DOHH2 (cell line): ENCODE measurements around the gene FERMT1.

Experiments
- H3F3A ChIP-seq: fragments of 200-600 bp; sonication (generic), shearing (Covaris generic); 2 replicates; pipeline ENCODE4 v1.6.0; 2016; ENCODE audit warnings: antibody characterized with exemption, mild to moderate bottlenecking; ENCODE audit not compliant: control insufficient read depth, insufficient read depth
- H3K27ac ChIP-seq: fragments of 200-600 bp; sonication (generic); 2 replicates; pipeline ENCODE4 v1.5.1; 2014; ENCODE audit warnings: low read depth, mild to moderate bottlenecking, low read length, moderate library complexity
- H3K27me3 ChIP-seq: fragments of 200-600 bp; sonication (generic); 2 replicates; pipeline ENCODE4 v1.6.1; 2014; ENCODE audit warnings: mild to moderate bottlenecking, low read length, mixed read lengths; ENCODE audit not compliant: control insufficient read depth
- H3K36me3 ChIP-seq: fragments of 200-600 bp; sonication (generic); 2 replicates; pipeline ENCODE4 v1.6.1; 2014; ENCODE audit warnings: mild to moderate bottlenecking, low read length, moderate library complexity, mixed read lengths; ENCODE audit not compliant: control insufficient read depth
- H3K4me1 ChIP-seq: fragments of 200-600 bp; sonication (generic); 2 replicates; pipeline ENCODE4 v1.6.1; 2014; ENCODE audit warnings: mild to moderate bottlenecking, low read length, mixed read lengths; ENCODE audit not compliant: control insufficient read depth
- H3K4me2 ChIP-seq: fragments of 200-600 bp; sonication (generic); 2 replicates; pipeline ENCODE4 v1.6.0; 2014; ENCODE audit warnings: mild to moderate bottlenecking, low read length, moderate library complexity
- H3K4me3 ChIP-seq: fragments of 200-600 bp; sonication (generic); 2 replicates; pipeline ENCODE4 v1.5.1; 2014; ENCODE audit warnings: mild to moderate bottlenecking, low read length, mixed read lengths
- H3K79me2 ChIP-seq: fragments of 200-600 bp; sonication (generic); 2 replicates; pipeline ENCODE4 v1.6.1; 2014; ENCODE audit warnings: mild to moderate bottlenecking, low read length, mixed read lengths; ENCODE audit not compliant: control insufficient read depth
- H3K9me2 ChIP-seq: fragments of 200-600 bp; sonication (generic); replicated peaks from 2 replicates; pipeline ENCODE4 v1.6.1; 2014; ENCODE audit warnings: mild to moderate bottlenecking, low read length, mixed read lengths; ENCODE audit not compliant: control insufficient read depth
- H3K9me3 ChIP-seq: fragments of 200-600 bp; sonication (generic); 2 replicates; pipeline ENCODE4 v1.6.1; 2014; ENCODE audit warnings: antibody characterized with exemption, low read length, mixed read lengths; ENCODE audit not compliant: control insufficient read depth, insufficient read depth
- H4K20me1 ChIP-seq: fragments of 200-600 bp; sonication (generic); 2 replicates; pipeline ENCODE4 v1.6.0; 2014; ENCODE audit warnings: low read depth, mild to moderate bottlenecking, antibody characterized with exemption, low read length, moderate library complexity; ENCODE audit not compliant: control insufficient read depth, insufficient read depth
- CTCF ChIP-seq: fragments of 200-600 bp; sonication (generic); IDR thresholded peaks from one replicate; pipeline ENCODE4 v1.5.1; 2014; ENCODE audit warnings: antibody characterized with exemption, mild to moderate bottlenecking, low read depth, low read length; ENCODE audit not compliant: poor library complexity, severe bottlenecking
- EZH2phosphoT487 ChIP-seq: fragments of 200-600 bp; sonication (generic); IDR thresholded peaks from 2 replicates; pipeline ENCODE4 v1.6.1; 2017; ENCODE audit warnings: borderline replicate concordance, mild to moderate bottlenecking, antibody characterized with exemption, low read length, moderate library complexity, mixed read lengths

FERMT1 gene

DNA sequence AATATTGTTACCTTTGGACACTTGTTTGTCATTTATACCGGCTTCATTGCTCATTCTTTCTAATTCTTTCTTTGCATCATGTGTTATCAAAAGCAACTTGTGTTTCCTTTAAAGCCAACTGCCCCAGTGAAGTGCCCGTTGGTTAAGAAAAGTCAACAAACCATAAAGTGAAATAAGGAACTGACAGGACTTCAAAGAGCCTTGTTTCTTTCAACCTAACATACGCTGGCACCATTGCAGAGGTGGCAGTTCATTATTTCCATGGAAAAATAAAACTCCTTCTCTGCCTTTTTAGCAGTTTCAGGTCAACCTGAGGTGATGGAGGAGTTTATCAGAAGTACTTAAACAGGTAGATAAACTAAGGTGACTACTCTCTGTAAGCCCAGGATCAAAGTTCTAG is 28.8 kb downstream of the FERMT1 start:
- Histone ChIP-seq H3F3A (no peaks in the 10 kb centered on the region), H3K79me2 (no peaks in the 10 kb centered on the region), H3K4me3 (no peak overlapping the region), H4K20me1 (no peaks in the 10 kb centered on the region), H3K4me1 (no peaks in the 10 kb centered on the region), H3K27me3 (0 out of 2 replicates have a peak, but pooled peaks cover 3% of the 10 kb centered on the region), H3K36me3 (no peaks in the 10 kb centered on the region), H3K4me2 (no peak overlapping the region), H3K27ac (no peak overlapping the region), H3K9me2 (no peaks in the 10 kb centered on the region), H3K9me3 (no peaks in the 10 kb centered on the region)
- TF ChIP-seq EZH2phosphoT487, result no peak
- TF ChIP-seq CTCF, result no peak

- H3K79me2 ChIP-seq, result no peaks in the 10 kb centered on the region
- H3K36me3 ChIP-seq, result no peaks in the 10 kb centered on the region
- H4K20me1 ChIP-seq, result no peaks in the 10 kb centered on the region
- no peaks in the 10 kb centered on the region for H3K4me1 ChIP-seq
- no peaks in the 10 kb centered on the region for H3K9me3 ChIP-seq
- TF ChIP-seq EZH2phosphoT487 (no peak), CTCF (no peak)
- no peak overlapping the region for H3K27ac ChIP-seq
- no peaks in the 10 kb centered on the region for H3F3A ChIP-seq
- H3K27me3 ChIP-seq, result no peaks in the 10 kb centered on the region
- H3K9me2 ChIP-seq, result no peaks in the 10 kb centered on the region
- H3K4me3 ChIP-seq, result no peak overlapping the region
- H3K4me2 ChIP-seq, result no peak overlapping the region
These were observed 31.2 kb downstream of the FERMT1 start for GRCh38 chr20:6091661-6092060.

- no peaks in the 10 kb centered on the region for H3F3A ChIP-seq
- TF ChIP-seq CTCF, result no peak
- no peak for TF ChIP-seq EZH2phosphoT487
- no peak overlapping the region for H3K4me3 ChIP-seq
- H3K4me2 ChIP-seq, result no peak overlapping the region
- H3K27ac ChIP-seq, result no peak overlapping the region
- H3K4me1 ChIP-seq, result no peaks in the 10 kb centered on the region
- no peaks in the 10 kb centered on the region for H3K27me3 ChIP-seq
- H3K9me3 ChIP-seq, result no peaks in the 10 kb centered on the region
- H3K9me2 ChIP-seq, result no peaks in the 10 kb centered on the region
- H3K36me3 ChIP-seq, result no peaks in the 10 kb centered on the region
- no peaks in the 10 kb centered on the region for H4K20me1 ChIP-seq
- H3K79me2 ChIP-seq, result no peaks in the 10 kb centered on the region
These were observed 36.0 kb downstream of the FERMT1 start for GRCh38 chr20:6086868-6087267.

- TF ChIP-seq CTCF, result no peak
- TF ChIP-seq EZH2phosphoT487, result no peak
- no peak overlapping the region for H3K27ac ChIP-seq
These were observed 38.9 kb downstream of the FERMT1 start for GRCh38 chr20:6083926-6084325.

More at GRCh38 chr20:6083926-6084325, 38.9 kb downstream of the FERMT1 start:
- no peaks in the 10 kb centered on the region for H3K9me2 ChIP-seq
- H3K4me2 ChIP-seq, result no peak overlapping the region
- peaks cover 12% of the 10 kb centered on the region; the same call in 1 of the 2 replicates for H3K27me3 ChIP-seq
- H3F3A ChIP-seq, result no peaks in the 10 kb centered on the region
- H3K4me1 ChIP-seq, result no peaks in the 10 kb centered on the region
- H3K36me3 ChIP-seq, result no peaks in the 10 kb centered on the region
- no peaks in the 10 kb centered on the region for H3K9me3 ChIP-seq
- H3K4me3 ChIP-seq, result no peak overlapping the region
- no peaks in the 10 kb centered on the region for H3K79me2 ChIP-seq
- no peaks in the 10 kb centered on the region for H4K20me1 ChIP-seq
